Uterus (tissue), 4 donors: ENCODE data around the gene CXCL12. TPM values are rescaled to one million over a fixed set of nuclear protein-coding genes. Genes with fewer than 3 reads are reported as not detected.

ENCODE experiments used
- DNase-seq, 2 donors: peaks; one replicate each; pipeline ENCODE4 v3.0.0-alpha.2; 2019 to 2020
- H3K27ac ChIP-seq, 2 donors: fragments of 200-600 bp; sonication (generic); 1 replicate in 1 of 2; 2 replicates in 1 of 2; pipeline ENCODE4 v1.5.1; 2016 to 2018
- H3K27me3 ChIP-seq, 2 donors: fragments of 200-600 bp; sonication (generic); one replicate each; pipeline ENCODE4 v1.5.1; 2018 to 2019; ENCODE audit warnings: control low read depth in 1 of 2
- H3K36me3 ChIP-seq, 2 donors: fragments of 200-600 bp; sonication (generic); one replicate each; pipeline ENCODE4 v1.5.1; 2019; ENCODE audit warnings: control low read depth in 1 of 2
- H3K4me1 ChIP-seq, 2 donors: fragments of 200-600 bp; sonication (generic); one replicate each; pipeline ENCODE4 v1.5.1; 2018 to 2019; ENCODE audit warnings: control low read depth in 1 of 2
- H3K4me3 ChIP-seq, 2 donors: fragments of 200-600 bp; sonication (generic); 1 replicate in 1 of 2; 2 replicates in 1 of 2; pipeline ENCODE4 v1.5.1; 2018 to 2019; ENCODE audit warnings: mild to moderate bottlenecking in 1 of 2
- H3K9me3 ChIP-seq, 2 donors: fragments of 200-600 bp; sonication (generic); one replicate each; pipeline ENCODE4 v1.5.1; 2019; ENCODE audit warnings: control low read depth in 1 of 2
- CTCF ChIP-seq, 4 experiments: fragments of 200-600 bp in 2 of 4; fragments of 450-650 bp in 2 of 4; sonication (generic) in 2 of 4; IDR thresholded peaks; one replicate each; pipeline ENCODE4 v1.5.1; 2016 to 2019; ENCODE audit warnings: antibody characterized with exemption in 4 of 4, mild to moderate bottlenecking in 2 of 4, moderate library complexity in 1 of 4
- POLR2A ChIP-seq, 2 donors: fragments of 450-650 bp; IDR thresholded peaks; one replicate each; pipeline ENCODE4 v1.6.1; 2016; ENCODE audit warnings: antibody characterized with exemption in 2 of 2, mild to moderate bottlenecking in 1 of 2, moderate library complexity in 1 of 2
- intact Hi-C: fragments of 100-400 bp; cut with DNase I; formaldehyde crosslinking; loops from one replicate; pipeline ENCODE4 v1.15.1; 2023; ENCODE audit warnings: low total_unique reads
- total RNA-seq, 4 donors: library from RNA; depleted of rRNA in 3 of 4; stranded (reverse); fragments of >200 nt in 3 of 4; gene quantifications; one replicate each; pipeline versions ENCODE4 v1.1.0 to v1.2.4, GENCODE V29; 2014 to 2023
- donor health status: DM: yes; HTN: yes; CAD: no.

Gene CXCL12
- total RNA-seq, 4 donors from 2014 or later = 44.8 to 146 (median 97.5) TPM

GRCh38 chr10:44418637-44419036 is 33.7 kb upstream of the CXCL12 start:
- TF ChIP-seq CTCF (IDR thresholded peaks at IDR 0.05) = no peak
- TF ChIP-seq POLR2A (IDR thresholded peaks at IDR 0.05) = no peak
- no peak for DNase-seq
- Histone ChIP-seq H3K4me1 (peaks cover 0 to 4% of the 10 kb centered on the region in 2 donors), H3K27ac (no peak overlapping the region), H3K27me3 (no peaks in the 10 kb centered on the region), H3K36me3 (no peaks in the 10 kb centered on the region), H3K4me3 (no peak overlapping the region), H3K9me3 (no peaks in the 10 kb centered on the region)
- intact Hi-C loops = no loop called here

GRCh38 chr10:44417761-44418160 is 32.9 kb upstream of the CXCL12 start:
- peak in 1 of 2 donors; percentile 6 for DNase-seq
- Histone ChIP-seq H3K27me3 (no peaks in the 10 kb centered on the region), H3K36me3 (no peaks in the 10 kb centered on the region), H3K4me3 (no peak overlapping the region), H3K4me1 (peaks cover 0 to 4% of the 10 kb centered on the region in 2 donors), H3K9me3 (no peaks in the 10 kb centered on the region), H3K27ac (peak overlapping the region; percentile 65 to 66)
- intact Hi-C loops = no loop called here
- TF ChIP-seq POLR2A (IDR thresholded peaks at IDR 0.05) (no peak), CTCF (IDR thresholded peaks at IDR 0.05) (no peak)

- peak in 1 of 2 donors; percentile 3 for DNase-seq
- H3K4me3 ChIP-seq = no peak overlapping the region
- intact Hi-C loops = no loop called here
- H3K4me1 ChIP-seq = peaks cover 0 to 4% of the 10 kb centered on the region in 2 donors
- H3K27me3 ChIP-seq = no peaks in the 10 kb centered on the region
- H3K36me3 ChIP-seq = no peaks in the 10 kb centered on the region
- TF ChIP-seq CTCF (IDR thresholded peaks at IDR 0.05) (no peak), POLR2A (IDR thresholded peaks at IDR 0.05) (no peak)
- H3K9me3 ChIP-seq = no peaks in the 10 kb centered on the region
- peak overlapping the region; percentile 65 to 66 for H3K27ac ChIP-seq
These were observed 32.0 kb upstream of the CXCL12 start for GRCh38 chr10:44416936-44417335.

GRCh38 chr10:44416021-44416771 is 31.3 kb upstream of the CXCL12 start:
- Histone ChIP-seq H3K4me1 (peaks cover 0 to 4% of the 10 kb centered on the region in 2 donors), H3K4me3 (no peak overlapping the region), H3K27me3 (no peaks in the 10 kb centered on the region), H3K27ac (peak overlapping the region; percentile 65 to 66), H3K36me3 (no peaks in the 10 kb centered on the region), H3K9me3 (no peaks in the 10 kb centered on the region)
- intact Hi-C loops = no loop called here
- peak in 1 of 2 donors; percentile 15 for DNase-seq
- TF ChIP-seq POLR2A (IDR thresholded peaks at IDR 0.05) (no peak), CTCF (IDR thresholded peaks at IDR 0.05) (no peak)

- TF ChIP-seq POLR2A (IDR thresholded peaks at IDR 0.05) (no peak), CTCF (IDR thresholded peaks at IDR 0.05) (no peak)
- DNase-seq = no peak
- H3K4me1 ChIP-seq = peaks cover 0 to 4% of the 10 kb centered on the region in 2 donors
- intact Hi-C loops = no loop called here
- no peak overlapping the region for H3K4me3 ChIP-seq
- no peaks in the 10 kb centered on the region for H3K36me3 ChIP-seq
- no peak overlapping the region for H3K27ac ChIP-seq
- no peaks in the 10 kb centered on the region for H3K27me3 ChIP-seq
- no peaks in the 10 kb centered on the region for H3K9me3 ChIP-seq
These were observed 30.2 kb upstream of the CXCL12 start for GRCh38 chr10:44415121-44415520.
